HG02763 (cell line): ENCODE data around the gene CYB561D1.
"Not testable (repeated sequence)": the region's sequence is repeated elsewhere in the genome, so short reads cannot be mapped to it uniquely, and the experiment has no call there.

ENCODE experiments used
- ATAC-seq: cut with Tn5 transposase; IDR thresholded peaks from one replicate; pipeline ENCODE4 v1.9.1; 2021; ENCODE audit warnings: mild to moderate bottlenecking, moderate library complexity; ENCODE audit not compliant: unreplicated experiment

CYB561D1 gene

GRCh38 chr1:109493805-109494539 lies at the start of gene CYB561D1:
CYB561D1 (plus strand) TSS chr1:109494094; CDS start chr1:109494140, 46 bp downstream.
- peak; percentile 81 for ATAC-seq

GRCh38 chr1:109444346-109444745 lies 49.5 kb upstream of the CYB561D1 start:
- no peak for ATAC-seq

- ATAC-seq: not testable (repeated sequence)
These were observed 47.8 kb upstream of the CYB561D1 start for GRCh38 chr1:109445949-109446695.

DNA sequence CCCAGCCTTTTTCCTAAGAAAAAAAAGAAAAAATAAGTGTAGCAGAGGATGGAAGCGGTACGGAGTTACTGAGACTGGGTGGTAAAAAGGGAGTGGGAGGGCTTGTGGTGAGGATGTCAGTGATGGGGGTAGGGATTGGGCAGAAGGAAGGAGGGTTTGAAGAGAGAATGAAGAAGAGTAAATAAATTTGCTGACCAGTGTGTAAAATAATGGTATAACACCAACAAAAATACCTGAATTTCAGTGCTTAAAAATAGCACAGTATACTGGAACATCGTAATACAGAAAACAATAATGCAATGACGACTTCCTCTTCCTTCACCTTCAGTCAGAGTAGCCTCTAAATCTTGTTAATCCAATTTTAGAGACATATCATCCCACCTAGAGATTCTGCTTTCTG lies 46.4 kb upstream of the CYB561D1 start:
- no peak for ATAC-seq

DNA sequence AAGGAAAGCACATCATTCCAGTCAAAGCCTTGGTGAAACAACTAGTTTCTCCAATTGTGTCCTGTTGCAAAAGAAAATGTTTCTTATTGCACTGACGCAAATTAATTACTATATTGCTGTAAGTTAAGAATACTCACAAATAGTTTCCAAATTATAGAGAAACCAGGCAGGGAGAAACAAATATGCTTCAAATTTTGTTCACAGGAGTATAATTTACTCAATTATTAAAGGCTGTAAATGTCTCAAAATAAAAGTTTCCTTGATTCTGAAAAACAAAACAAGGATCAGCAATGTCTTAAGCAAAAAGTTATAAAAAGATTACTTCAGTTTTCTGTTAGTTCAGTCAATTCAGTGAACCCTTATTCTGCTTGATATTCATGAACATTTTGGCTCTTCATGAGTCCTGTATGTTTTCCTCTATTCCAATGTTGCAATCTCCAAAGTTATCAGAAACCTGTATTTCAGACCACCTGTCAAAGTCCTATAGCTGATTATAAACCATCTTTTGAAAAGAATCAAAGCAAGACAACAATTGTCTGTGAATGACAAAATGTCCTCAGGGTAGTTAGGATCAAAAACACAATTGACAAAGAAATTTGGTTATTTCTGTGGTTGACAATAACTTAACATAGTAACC lies 39.3 kb upstream of the CYB561D1 start:
- no peak for ATAC-seq

- no peak for ATAC-seq
These were observed 36.1 kb upstream of the CYB561D1 start for GRCh38 chr1:109457819-109458218.

DNA sequence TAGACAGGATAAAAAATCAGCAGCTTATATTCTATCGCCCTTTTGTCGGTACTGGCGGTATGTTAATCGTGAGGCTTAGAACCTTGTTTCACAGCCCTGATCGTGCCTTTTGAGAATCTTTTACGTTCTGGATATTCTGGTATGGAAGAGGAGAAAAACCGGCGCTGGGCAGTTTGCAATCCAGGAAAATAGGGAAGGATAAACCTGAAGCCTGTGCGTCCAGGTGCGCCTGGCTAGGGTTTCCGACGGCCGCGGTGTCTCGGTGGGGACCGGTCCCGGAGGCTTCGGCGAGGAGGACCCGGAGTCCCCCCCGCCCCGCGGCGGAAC lies 27.8 kb upstream of the CYB561D1 start:
- ATAC-seq: no peak

DNA sequence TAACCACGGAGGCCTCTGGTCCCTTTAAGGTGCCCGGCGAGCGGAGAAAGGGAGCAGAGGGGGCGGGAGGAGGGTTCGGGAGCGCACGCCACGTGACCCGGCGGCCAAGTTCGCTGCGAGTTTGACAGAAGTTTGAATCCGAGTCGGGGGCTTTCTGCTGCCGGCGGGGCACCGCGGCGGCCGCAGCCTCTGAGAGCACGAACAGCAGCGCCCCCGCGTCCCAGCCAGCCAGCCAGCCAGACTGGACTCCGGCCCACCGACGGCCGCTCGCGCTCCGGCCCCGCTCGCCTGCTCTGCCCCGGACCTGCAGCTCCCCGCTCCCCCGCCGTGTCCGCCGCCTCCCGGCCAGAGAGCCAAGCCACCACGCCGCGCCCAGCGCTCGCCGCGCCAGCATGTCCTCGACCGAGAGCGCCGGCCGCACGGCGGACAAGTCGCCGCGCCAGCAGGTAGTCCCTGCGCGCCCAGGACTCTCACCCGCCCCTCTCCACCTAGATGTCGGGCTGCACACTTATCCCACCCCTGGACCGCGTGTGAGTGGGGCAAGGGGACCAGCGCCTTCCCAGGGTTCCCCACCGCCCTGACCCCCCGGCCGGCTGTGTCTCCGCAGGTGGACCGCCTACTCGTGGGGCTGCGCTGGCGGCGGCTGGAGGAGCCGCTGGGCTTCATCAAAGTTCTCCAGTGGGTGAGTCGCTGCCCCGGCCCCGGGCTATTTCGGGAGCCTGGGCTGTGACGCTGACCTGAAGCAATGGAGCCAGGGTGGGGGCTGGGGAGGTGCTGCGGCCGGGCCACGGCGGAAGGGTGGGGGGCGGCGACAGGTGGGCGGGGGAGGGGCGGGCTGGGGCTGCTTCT lies 27.2 kb upstream of the CYB561D1 start, which contains the start of gene SYPL2:
Gene SYPL2 (plus strand): TSS at position 95 of the 849 bp plus-strand sequence. CDS start 298 bp downstream, at position 393.
- no peak for ATAC-seq

DNA sequence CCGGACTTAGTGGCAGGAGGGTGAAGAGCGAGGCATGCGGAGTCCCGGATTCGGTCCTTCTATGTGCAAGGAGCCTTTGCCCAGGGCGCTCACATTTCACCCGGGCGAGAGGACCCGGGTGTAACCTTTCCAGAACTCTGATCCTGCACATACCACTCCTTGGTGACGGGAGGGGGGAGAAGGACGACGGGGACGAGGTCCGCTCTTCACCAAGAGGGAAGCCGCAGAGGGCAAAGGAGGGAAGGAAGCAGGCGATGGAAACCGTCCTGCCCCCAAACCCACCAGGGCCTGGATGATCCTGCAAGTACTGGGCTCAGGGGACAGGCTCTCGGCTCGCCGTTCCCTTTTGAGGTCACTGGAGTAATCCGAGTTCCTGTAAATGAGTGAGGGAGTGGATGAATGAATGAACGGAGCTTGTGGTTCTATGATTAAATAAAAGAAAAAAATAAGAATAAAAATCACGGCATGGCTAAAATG lies 26.6 kb upstream of the CYB561D1 start:
- ATAC-seq: no peak

- no peak for ATAC-seq
These were observed 25.8 kb upstream of the CYB561D1 start for GRCh38 chr1:109468061-109468460.

DNA sequence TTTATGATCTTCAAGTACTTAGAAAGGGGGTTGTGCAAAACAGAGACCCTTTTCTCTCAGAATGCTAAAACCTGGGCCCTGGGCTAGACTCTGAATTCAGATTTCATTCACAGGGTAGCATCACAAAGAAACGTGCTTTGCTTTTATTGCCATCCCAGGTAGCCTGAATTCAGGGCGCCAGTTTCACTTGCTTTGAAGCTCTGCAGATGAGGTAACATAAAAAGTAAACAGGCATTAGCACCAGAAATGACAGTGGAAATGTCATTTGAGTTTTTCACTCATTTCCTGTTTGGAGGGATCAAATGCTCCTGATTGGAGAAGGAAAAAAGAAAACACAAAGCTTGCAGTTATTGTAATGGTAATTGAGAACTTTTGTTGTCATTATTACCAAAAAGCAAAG lies 25.0 kb upstream of the CYB561D1 start:
- no peak for ATAC-seq

GRCh38 chr1:109470245-109470644 lies 23.6 kb upstream of the CYB561D1 start:
- no peak for ATAC-seq

DNA sequence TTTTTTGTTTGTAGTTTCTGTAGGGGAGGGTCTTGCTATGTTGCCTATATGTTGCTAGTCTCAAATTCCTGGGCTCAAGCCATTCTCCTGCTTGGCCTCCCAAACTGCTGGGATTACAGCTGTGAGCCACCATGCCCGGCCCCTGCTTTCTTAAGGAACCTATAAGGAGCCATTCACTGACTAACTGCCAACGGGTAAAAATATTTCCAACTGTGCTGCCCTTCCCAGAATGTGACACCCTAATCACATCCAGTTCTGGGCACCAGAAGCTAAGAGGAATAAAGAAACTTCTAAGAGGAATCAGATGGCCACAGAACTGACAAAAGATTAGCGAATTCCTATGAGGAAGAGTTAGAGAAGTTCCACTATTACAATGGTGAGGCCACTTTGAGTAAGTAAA lies 21.1 kb upstream of the CYB561D1 start:
- no peak for ATAC-seq

DNA sequence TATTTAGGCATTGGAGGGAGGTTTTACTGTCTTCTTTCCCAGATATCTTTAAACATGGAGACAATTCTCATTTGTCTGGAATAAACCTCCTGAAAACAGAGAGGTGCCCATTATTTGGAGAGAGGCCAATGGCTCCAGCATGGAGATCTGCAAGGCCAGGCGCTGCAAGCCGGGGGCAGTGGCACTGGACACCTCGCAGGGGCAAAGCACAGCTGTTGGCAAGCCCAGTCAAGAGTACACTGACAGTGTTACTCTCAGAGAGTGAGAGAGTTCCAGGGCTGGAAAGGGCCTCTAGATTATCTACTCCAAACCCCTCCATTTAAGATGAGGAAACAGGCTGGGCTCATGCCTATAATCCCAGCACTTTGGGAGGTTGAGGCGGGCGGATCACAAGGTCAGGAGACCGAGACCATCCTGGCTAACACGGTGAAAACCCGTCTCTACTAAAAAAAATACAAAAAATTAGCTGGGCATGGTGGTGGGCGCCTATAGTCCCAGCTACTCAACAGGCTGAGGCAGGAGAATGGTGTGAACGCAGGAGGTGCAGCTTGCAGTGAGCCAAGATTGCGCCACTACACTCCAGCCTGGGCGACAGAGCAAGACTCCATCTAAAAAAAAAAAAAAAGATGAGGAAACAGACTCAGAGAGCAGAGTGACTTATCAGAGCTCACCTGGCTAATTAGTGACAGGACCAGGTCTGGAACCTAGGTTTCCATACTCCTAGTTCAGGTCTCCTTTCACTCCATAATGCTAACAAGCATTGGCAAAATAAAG lies 20.4 kb upstream of the CYB561D1 start:
- not testable (repeated sequence) for ATAC-seq

- no peak for ATAC-seq
These were observed 19.2 kb upstream of the CYB561D1 start for GRCh38 chr1:109474697-109475096.

- no peak for ATAC-seq
These were observed 18.6 kb upstream of the CYB561D1 start for GRCh38 chr1:109475261-109475660.

DNA sequence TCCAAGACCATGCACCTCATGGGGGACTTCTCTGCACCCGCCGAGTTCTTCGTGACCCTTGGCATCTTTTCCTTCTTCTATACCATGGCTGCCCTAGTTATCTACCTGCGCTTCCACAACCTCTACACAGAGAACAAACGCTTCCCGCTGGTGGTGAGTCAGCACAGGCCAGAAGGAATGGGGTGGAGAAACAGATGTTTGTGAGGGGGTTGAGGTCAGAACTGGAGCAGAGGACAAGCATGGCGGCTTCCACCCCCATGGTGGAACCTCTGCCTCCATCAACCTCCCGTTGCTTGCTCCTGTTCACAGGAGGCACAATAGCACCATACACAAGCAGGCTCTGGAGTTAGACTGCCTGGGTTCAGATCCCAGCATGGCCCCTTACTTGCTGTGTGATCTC lies 17.1 kb upstream of the CYB561D1 start:
- ATAC-seq: no peak

DNA sequence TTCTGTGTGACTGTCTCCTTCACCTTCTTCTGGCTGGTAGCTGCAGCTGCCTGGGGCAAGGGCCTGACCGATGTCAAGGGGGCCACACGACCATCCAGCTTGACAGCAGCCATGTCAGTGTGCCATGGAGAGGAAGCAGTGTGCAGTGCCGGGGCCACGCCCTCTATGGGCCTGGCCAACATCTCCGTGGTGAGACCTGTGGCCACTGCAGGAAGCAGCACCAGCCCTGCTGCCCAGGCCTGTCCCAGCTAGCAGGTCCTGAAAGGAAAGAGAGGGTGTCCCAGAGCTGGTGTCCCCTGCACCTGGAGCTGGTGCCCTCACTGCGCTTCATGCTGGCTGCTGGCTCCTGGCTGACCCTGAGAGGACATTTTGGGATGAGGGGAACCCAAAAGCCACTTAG lies 16.1 kb upstream of the CYB561D1 start:
- ATAC-seq: no peak

GRCh38 chr1:109478806-109479205 lies 15.1 kb upstream of the CYB561D1 start:
- no peak for ATAC-seq

DNA sequence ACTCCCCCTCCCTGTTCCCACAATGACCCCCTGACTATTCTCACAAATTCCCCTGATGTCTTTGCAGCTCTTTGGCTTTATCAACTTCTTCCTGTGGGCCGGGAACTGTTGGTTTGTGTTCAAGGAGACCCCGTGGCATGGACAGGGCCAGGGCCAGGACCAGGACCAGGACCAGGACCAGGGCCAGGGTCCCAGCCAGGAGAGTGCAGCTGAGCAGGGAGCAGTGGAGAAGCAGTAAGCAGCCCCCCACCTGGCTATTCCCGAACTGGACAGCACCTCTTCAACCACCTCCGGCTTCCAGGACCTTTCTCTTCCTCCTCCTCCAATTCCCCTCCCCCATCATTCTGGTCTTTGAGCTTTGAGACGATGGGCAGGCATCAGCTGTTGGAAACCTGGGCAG lies 14.6 kb upstream of the CYB561D1 start:
- no peak for ATAC-seq
